Ascending aorta (tissue), 2 donors: ENCODE measurements around the gene SC5D. TPM values are rescaled to one million over a fixed set of nuclear protein-coding genes. Genes with fewer than 3 reads are reported as not detected.
A peak's percentile ranks its signal among the peaks of the same experiment; 100 is the strongest.

Experiments used
- DNase-seq, 2 donors: peaks; one replicate each; pipeline ENCODE4 v3.0.0-alpha.2; 2019; ENCODE audit warnings: low spot score in 2 of 2
- H3K27ac ChIP-seq, 2 donors: fragments of 200-600 bp; sonication (generic); one replicate each; pipeline ENCODE4 v1.5.1; 2016 to 2017; ENCODE audit warnings: mild to moderate bottlenecking in 1 of 2
- H3K27me3 ChIP-seq: fragments of 200-600 bp; sonication (generic); one replicate; pipeline ENCODE4 v1.5.1; 2017
- H3K36me3 ChIP-seq, 2 donors: fragments of 200-600 bp; sonication (generic); one replicate each; pipeline ENCODE4 v1.5.1; 2016
- H3K4me1 ChIP-seq, 2 donors: fragments of 200-600 bp; sonication (generic); one replicate each; pipeline ENCODE4 v1.5.1; 2016 to 2017; ENCODE audit warnings: mild to moderate bottlenecking in 1 of 2
- H3K4me3 ChIP-seq, 2 donors: fragments of 200-600 bp; sonication (generic); one replicate each; pipeline ENCODE4 v1.5.1; 2016 to 2017; ENCODE audit warnings: mild to moderate bottlenecking in 1 of 2
- H3K9me3 ChIP-seq, 2 donors: fragments of 200-600 bp; sonication (generic); one replicate each; pipeline ENCODE4 v1.5.1; 2016
- intact Hi-C: fragments of 100-400 bp; cut with DNase I; formaldehyde crosslinking; loops from one replicate; pipeline ENCODE4 v1.15.1; 2023
- total RNA-seq: library from RNA; depleted of rRNA; stranded (reverse); fragments of >200 nt; gene quantifications from one replicate; pipeline ENCODE4 v1.1.0, GENCODE V29; 2016
- TF ChIP-seq, protein P1 (sequence below), 3 experiments: fragments of 200-600 bp in 2 of 3; fragments of 450-650 bp in 1 of 3; sonication (generic) in 2 of 3; IDR thresholded peaks; one replicate each; pipeline ENCODE4 v1.5.1; 2016 to 2019; ENCODE audit warnings: antibody characterized with exemption in 3 of 3, mild to moderate bottlenecking in 1 of 3, moderate library complexity in 1 of 3

SC5D gene
- total RNA-seq, 1 donor from 2014 or later: 18.8 TPM

DNA sequence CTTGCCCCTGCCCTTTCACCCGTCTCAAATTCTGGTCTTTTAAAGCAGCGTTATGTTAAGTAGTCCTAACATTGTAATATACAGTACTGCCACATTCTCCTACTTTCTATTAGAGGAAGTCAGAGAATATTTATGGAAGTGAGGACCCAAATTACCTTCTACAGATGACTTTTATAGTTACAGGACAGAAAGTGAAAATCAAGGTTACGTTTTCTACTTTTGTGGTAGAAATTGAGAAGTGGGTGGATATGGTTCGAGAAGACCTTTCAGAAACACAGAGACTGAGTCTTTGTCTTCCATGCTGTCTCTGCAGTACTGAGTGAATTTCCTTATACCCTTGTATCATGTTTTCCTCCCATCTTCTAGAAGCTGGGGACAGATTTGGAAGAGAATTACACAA, 17.1 kb downstream of the SC5D start:
- H3K36me3 ChIP-seq: peaks cover 13 to 35% of the 10 kb centered on the region in 2 donors
- H3K4me1 ChIP-seq: no peaks in the 10 kb centered on the region
- TF ChIP-seq, protein P1, sequence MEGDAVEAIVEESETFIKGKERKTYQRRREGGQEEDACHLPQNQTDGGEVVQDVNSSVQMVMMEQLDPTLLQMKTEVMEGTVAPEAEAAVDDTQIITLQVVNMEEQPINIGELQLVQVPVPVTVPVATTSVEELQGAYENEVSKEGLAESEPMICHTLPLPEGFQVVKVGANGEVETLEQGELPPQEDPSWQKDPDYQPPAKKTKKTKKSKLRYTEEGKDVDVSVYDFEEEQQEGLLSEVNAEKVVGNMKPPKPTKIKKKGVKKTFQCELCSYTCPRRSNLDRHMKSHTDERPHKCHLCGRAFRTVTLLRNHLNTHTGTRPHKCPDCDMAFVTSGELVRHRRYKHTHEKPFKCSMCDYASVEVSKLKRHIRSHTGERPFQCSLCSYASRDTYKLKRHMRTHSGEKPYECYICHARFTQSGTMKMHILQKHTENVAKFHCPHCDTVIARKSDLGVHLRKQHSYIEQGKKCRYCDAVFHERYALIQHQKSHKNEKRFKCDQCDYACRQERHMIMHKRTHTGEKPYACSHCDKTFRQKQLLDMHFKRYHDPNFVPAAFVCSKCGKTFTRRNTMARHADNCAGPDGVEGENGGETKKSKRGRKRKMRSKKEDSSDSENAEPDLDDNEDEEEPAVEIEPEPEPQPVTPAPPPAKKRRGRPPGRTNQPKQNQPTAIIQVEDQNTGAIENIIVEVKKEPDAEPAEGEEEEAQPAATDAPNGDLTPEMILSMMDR (IDR thresholded peaks at IDR 0.05): no peak
- DNase-seq: no peak
- H3K27ac ChIP-seq: no peak overlapping the region
- no peak overlapping the region for H3K4me3 ChIP-seq
- H3K27me3 ChIP-seq: no peaks in the 10 kb centered on the region
- no peaks in the 10 kb centered on the region for H3K9me3 ChIP-seq
- intact Hi-C loops: no loop called here

- H3K4me1 ChIP-seq: no peaks in the 10 kb centered on the region
- no peak for DNase-seq
- H3K9me3 ChIP-seq: no peaks in the 10 kb centered on the region
- H3K27ac ChIP-seq: no peak overlapping the region
- TF ChIP-seq, protein P1 (IDR thresholded peaks at IDR 0.05): no peak
- peaks cover 13 to 23% of the 10 kb centered on the region in 2 donors for H3K36me3 ChIP-seq
- intact Hi-C loops: no loop called here
- H3K4me3 ChIP-seq: no peak overlapping the region
- H3K27me3 ChIP-seq: no peaks in the 10 kb centered on the region
These were observed 18.3 kb downstream of the SC5D start for GRCh38 chr11:121310908-121311307.

- TF ChIP-seq, protein P1 (IDR thresholded peaks at IDR 0.05): no peak
- no peak for DNase-seq
- H3K9me3 ChIP-seq: no peaks in the 10 kb centered on the region
- peaks cover 12 to 18% of the 10 kb centered on the region in 2 donors for H3K36me3 ChIP-seq
- intact Hi-C loops: no loop called here
- no peaks in the 10 kb centered on the region for H3K4me1 ChIP-seq
- no peak overlapping the region for H3K27ac ChIP-seq
- H3K4me3 ChIP-seq: no peak overlapping the region
- H3K27me3 ChIP-seq: no peaks in the 10 kb centered on the region
These were observed 18.8 kb downstream of the SC5D start for GRCh38 chr11:121311373-121311772.

GRCh38 chr11:121312483-121312882, 19.9 kb downstream of the SC5D start:
- intact Hi-C loops: no loop called here
- DNase-seq: no peak
- H3K36me3 ChIP-seq: peaks cover 3 to 7% of the 10 kb centered on the region in 2 donors
- no peaks in the 10 kb centered on the region for H3K4me1 ChIP-seq
- TF ChIP-seq, protein P1 (IDR thresholded peaks at IDR 0.05): no peak
- H3K9me3 ChIP-seq: no peaks in the 10 kb centered on the region
- no peak overlapping the region for H3K27ac ChIP-seq
- H3K4me3 ChIP-seq: no peak overlapping the region
- H3K27me3 ChIP-seq: no peaks in the 10 kb centered on the region

DNA sequence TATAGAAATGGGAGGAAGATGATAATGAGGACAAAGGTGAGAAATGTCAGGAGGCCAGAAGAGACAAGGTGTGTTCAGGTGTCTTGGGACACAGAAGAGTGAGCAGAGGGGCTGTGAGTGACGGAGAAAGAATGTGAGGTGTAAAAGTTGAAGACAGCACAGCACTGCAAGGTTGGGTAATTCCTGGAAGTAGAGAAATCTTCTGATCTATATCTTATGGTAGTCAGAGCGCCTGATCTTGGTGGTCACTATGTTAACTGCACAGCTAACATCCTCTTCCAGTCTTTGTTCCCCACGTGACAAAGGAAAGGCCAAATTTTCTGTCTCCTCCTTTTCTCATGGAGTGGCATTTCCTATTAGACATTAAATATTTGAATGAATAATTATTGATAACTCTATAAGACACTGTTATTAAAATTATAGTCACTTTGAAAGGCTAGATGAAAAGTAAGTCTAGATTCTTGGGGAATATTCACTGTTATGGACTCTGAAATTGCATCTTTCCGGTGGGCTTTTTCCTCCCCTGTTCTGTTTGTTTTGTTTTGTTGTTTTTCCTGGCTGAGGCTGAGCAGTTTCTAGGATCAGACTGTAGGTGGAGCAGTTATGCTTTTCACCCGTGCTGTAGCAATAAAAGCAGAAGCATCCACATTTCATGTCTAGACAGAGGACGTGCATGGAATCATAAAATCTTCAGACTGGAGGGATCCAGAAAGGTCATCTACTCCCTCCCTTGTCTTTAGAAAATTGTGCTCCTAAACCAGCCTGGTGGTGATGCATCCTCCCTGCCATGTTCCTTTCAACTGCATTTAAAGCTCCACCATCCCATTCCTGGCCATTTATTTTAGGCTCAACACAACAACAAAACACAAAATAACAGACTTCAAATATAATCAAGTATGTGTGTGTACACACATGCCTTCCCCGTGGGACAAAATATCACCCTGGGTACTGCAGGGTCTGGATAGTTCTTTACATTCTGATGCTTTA, 26.6 kb downstream of the SC5D start:
- H3K9me3 ChIP-seq: no peaks in the 10 kb centered on the region
- no peak overlapping the region for H3K4me3 ChIP-seq
- H3K27ac ChIP-seq: no peak overlapping the region
- TF ChIP-seq, protein P1 (IDR thresholded peaks at IDR 0.05): peak; percentile 55 to 72 (median 59)
- DNase-seq: no peak
- no peaks in the 10 kb centered on the region for H3K4me1 ChIP-seq
- no peaks in the 10 kb centered on the region for H3K36me3 ChIP-seq
- H3K27me3 ChIP-seq: no peaks in the 10 kb centered on the region
- intact Hi-C loops: loop anchor here (1.0 kb wide), 1 partner anchor 272 kb away; no protein-coding TSS in a partner anchor
